ENCODE results near the gene SDE2.
"Not testable (repeated sequence)": the region's sequence is repeated elsewhere in the genome, so short reads cannot be mapped to it uniquely, and the experiment has no call there.

The SDE2 gene

GRCh38 chr1:225936523-225936922 is 62.6 kb downstream of the SDE2 start:
- no peak for FAIRE-seq
- DNase-seq (ENCODE audit: insufficient read length): no peak

GRCh38 chr1:225936086-225936485 is 63.1 kb downstream of the SDE2 start:
- not testable (repeated sequence) for DNase-seq (ENCODE audit: insufficient read length); FAIRE-seq

More at GRCh38 chr1:225936523-225936922, 62.6 kb downstream of the SDE2 start:
- TF ChIP-seq POLR2A (IDR thresholded peaks at IDR 0.05; ENCODE audit: low read depth, low read length) (no peak), POLR2AphosphoS5 (IDR thresholded peaks at IDR 0.05; ENCODE audit: low read depth, low read length) (no peak), TAF1 (IDR thresholded peaks at IDR 0.05; ENCODE audit: borderline replicate concordance, low read depth, low read length) (no peak)

GRCh38 chr1:225934711-225935110 is 64.4 kb downstream of the SDE2 start:
- DNase-seq (ENCODE audit: insufficient read length) (no peak), FAIRE-seq (no peak)
- TF ChIP-seq TAF1 (IDR thresholded peaks at IDR 0.05; ENCODE audit: borderline replicate concordance, low read depth, low read length) (no peak), POLR2A (IDR thresholded peaks at IDR 0.05; ENCODE audit: low read depth, low read length) (no peak), POLR2AphosphoS5 (IDR thresholded peaks at IDR 0.05; ENCODE audit: low read depth, low read length) (no peak)

- no peak for DNase-seq (ENCODE audit: insufficient read length)
- TF ChIP-seq POLR2A (IDR thresholded peaks at IDR 0.05; ENCODE audit: low read depth, low read length): no peak
- no peak for TF ChIP-seq TAF1 (IDR thresholded peaks at IDR 0.05; ENCODE audit: borderline replicate concordance, low read depth, low read length)
- no peak for TF ChIP-seq POLR2AphosphoS5 (IDR thresholded peaks at IDR 0.05; ENCODE audit: low read depth, low read length)
- no peak for FAIRE-seq
These were observed 66.1 kb downstream of the SDE2 start for GRCh38 chr1:225933072-225933471.

Measured in GM12892 (cell line).